22Rv1 (cell line): Measurements from ENCODE around the gene C1QL1.
A peak's percentile ranks its signal among the peaks of the same experiment; 100 is the strongest.

Source experiments
- H3K27ac ChIP-seq: fragments of 450-650 bp; 2 replicates; pipeline ENCODE4 v1.5.1; 2017
- CTCF ChIP-seq: fragments of 450-650 bp; IDR thresholded peaks from 2 replicates; pipeline ENCODE4 v1.5.1; 2017; ENCODE audit warnings: mild to moderate bottlenecking
- ZFX ChIP-seq: fragments of 450-650 bp; IDR thresholded peaks from 2 replicates; pipeline ENCODE4 v1.6.1; 2017; ENCODE audit warnings: antibody characterized with exemption, borderline replicate concordance

C1QL1 gene

GRCh38 chr17:44928136-44928535, 40.0 kb downstream of the C1QL1 start:
- H3K27ac ChIP-seq: no peak overlapping the region
- TF ChIP-seq CTCF (no peak), ZFX (no peak)

- TF ChIP-seq ZFX (no peak), CTCF (no peak)
- no peak overlapping the region for H3K27ac ChIP-seq
These were observed 40.4 kb downstream of the C1QL1 start for GRCh38 chr17:44927696-44928095.

- no peak overlapping the region for H3K27ac ChIP-seq
- TF ChIP-seq ZFX (no peak), CTCF (no peak)
These were observed 41.1 kb downstream of the C1QL1 start for GRCh38 chr17:44926821-44927525.

- 0 out of 2 replicates have a peak overlapping the region, but pooled peaks have one; percentile 74 for H3K27ac ChIP-seq
- TF ChIP-seq CTCF (no peak), ZFX (no peak)
These were observed 42.1 kb downstream of the C1QL1 start for GRCh38 chr17:44925731-44926697.

GRCh38 chr17:44924107-44924544, 44.0 kb downstream of the C1QL1 start:
- peak overlapping the region; percentile 74 for H3K27ac ChIP-seq
- TF ChIP-seq CTCF (no peak), ZFX (no peak)

GRCh38 chr17:44922746-44923470, 45.2 kb downstream of the C1QL1 start:
- TF ChIP-seq CTCF: no peak
- no peak for TF ChIP-seq ZFX
- H3K27ac ChIP-seq: no peak overlapping the region
